Testis (tissue), 2 donors: Measurements from ENCODE around the gene LCN9.

Experiments
- CTCF ChIP-seq, 3 experiments: fragments of 450-650 bp in 2 of 3; fragments of 200-600 bp in 1 of 3; sonication (generic) in 1 of 3; IDR thresholded peaks; one replicate each; pipeline ENCODE4 v1.5.1; 2016 to 2019; ENCODE audit warnings: antibody characterized with exemption in 3 of 3, mild to moderate bottlenecking in 2 of 3, moderate library complexity in 1 of 3
- POLR2A ChIP-seq: fragments of 450-650 bp; IDR thresholded peaks from one replicate; pipeline ENCODE4 v1.6.1; 2017; ENCODE audit warnings: antibody characterized with exemption, mild to moderate bottlenecking, moderate library complexity

- TF ChIP-seq CTCF (IDR thresholded peaks at IDR 0.05): no peak
- no peak for TF ChIP-seq POLR2A
Observed at GRCh38 chr9:135660407-135660806, 2.7 kb upstream of the LCN9 start.
